ENCODE results near the gene RAD51B.

The RAD51B gene

GRCh38 chr14:68766299-68767247 lies 947.0 kb downstream of the RAD51B start:
- Histone ChIP-seq H3K79me2 (ENCODE audit: low read length) (no peaks in the 10 kb centered on the region), H3K9ac (ENCODE audit: low read length) (no peak overlapping the region), H3K4me2 (ENCODE audit: low read depth, low read length) (no peak overlapping the region), H4K20me1 (ENCODE audit: insufficient read depth, low read length) (no peaks in the 10 kb centered on the region), H3K27me3 (replicated peaks; ENCODE audit: insufficient read depth, low read length) (no peaks in the 10 kb centered on the region), H2AFZ (ENCODE audit: low read length) (no peak overlapping the region), H3K4me3 (ENCODE audit: low read length) (no peak overlapping the region), H3F3A (ENCODE audit: insufficient read depth, low read length) (no peaks in the 10 kb centered on the region), H3K9me3 (replicated peaks; ENCODE audit: insufficient read depth, low read length) (no peaks in the 10 kb centered on the region), H3K9me2 (replicated peaks; ENCODE audit: insufficient read depth, low read length) (no peaks in the 10 kb centered on the region), H3K27ac (ENCODE audit: low read length) (no peak overlapping the region), H3K36me3 (replicated peaks; ENCODE audit: insufficient read depth, low read length) (no peaks in the 10 kb centered on the region), H3K4me1 (ENCODE audit: low read length) (no peaks in the 10 kb centered on the region)
- DNase-seq: no peak
- TF ChIP-seq, protein P1, sequence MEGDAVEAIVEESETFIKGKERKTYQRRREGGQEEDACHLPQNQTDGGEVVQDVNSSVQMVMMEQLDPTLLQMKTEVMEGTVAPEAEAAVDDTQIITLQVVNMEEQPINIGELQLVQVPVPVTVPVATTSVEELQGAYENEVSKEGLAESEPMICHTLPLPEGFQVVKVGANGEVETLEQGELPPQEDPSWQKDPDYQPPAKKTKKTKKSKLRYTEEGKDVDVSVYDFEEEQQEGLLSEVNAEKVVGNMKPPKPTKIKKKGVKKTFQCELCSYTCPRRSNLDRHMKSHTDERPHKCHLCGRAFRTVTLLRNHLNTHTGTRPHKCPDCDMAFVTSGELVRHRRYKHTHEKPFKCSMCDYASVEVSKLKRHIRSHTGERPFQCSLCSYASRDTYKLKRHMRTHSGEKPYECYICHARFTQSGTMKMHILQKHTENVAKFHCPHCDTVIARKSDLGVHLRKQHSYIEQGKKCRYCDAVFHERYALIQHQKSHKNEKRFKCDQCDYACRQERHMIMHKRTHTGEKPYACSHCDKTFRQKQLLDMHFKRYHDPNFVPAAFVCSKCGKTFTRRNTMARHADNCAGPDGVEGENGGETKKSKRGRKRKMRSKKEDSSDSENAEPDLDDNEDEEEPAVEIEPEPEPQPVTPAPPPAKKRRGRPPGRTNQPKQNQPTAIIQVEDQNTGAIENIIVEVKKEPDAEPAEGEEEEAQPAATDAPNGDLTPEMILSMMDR (IDR thresholded peaks at IDR 0.05; ENCODE audit: low read length): no peak
- TF ChIP-seq EZH2 (optimal IDR thresholded peaks at IDR 0.05; ENCODE audit: low read depth, low read length) (no peak), EZH2phosphoT487 (IDR thresholded peaks at IDR 0.05; ENCODE audit: low read length) (no peak)

DNA sequence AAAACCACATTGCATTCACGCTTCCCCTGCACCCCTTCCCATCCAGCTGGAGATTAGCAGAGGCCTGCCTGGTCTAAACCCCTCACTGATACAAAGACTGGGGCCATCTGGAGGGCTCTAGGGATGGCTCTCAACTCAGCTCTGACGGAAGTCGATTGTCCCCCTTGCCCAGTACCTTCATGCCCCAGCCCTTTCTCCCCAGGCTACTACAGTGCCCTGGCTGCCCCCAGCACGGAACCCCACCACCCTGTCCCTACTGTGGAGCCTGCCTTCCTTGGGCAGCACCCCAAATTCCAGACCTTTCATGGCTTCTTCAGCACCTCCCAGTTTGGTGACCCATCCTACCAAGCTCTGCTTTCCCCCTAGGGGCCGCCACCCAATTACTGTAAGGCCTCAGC lies 947.7 kb downstream of the RAD51B start:
- Histone ChIP-seq H3K36me3 (replicated peaks; ENCODE audit: insufficient read depth, low read length) (no peaks in the 10 kb centered on the region), H3K9me2 (replicated peaks; ENCODE audit: insufficient read depth, low read length) (no peaks in the 10 kb centered on the region), H2AFZ (ENCODE audit: low read length) (no peak overlapping the region), H3K4me1 (ENCODE audit: low read length) (no peaks in the 10 kb centered on the region), H3K27me3 (replicated peaks; ENCODE audit: insufficient read depth, low read length) (no peaks in the 10 kb centered on the region), H3K4me3 (ENCODE audit: low read length) (no peak overlapping the region), H3K79me2 (ENCODE audit: low read length) (no peaks in the 10 kb centered on the region), H3F3A (ENCODE audit: insufficient read depth, low read length) (no peaks in the 10 kb centered on the region), H4K20me1 (ENCODE audit: insufficient read depth, low read length) (no peaks in the 10 kb centered on the region), H3K4me2 (ENCODE audit: low read depth, low read length) (no peak overlapping the region), H3K9ac (ENCODE audit: low read length) (no peak overlapping the region), H3K27ac (ENCODE audit: low read length) (no peak overlapping the region), H3K9me3 (replicated peaks; ENCODE audit: insufficient read depth, low read length) (no peaks in the 10 kb centered on the region)
- TF ChIP-seq EZH2phosphoT487 (IDR thresholded peaks at IDR 0.05; ENCODE audit: low read length) (no peak), EZH2 (optimal IDR thresholded peaks at IDR 0.05; ENCODE audit: low read depth, low read length) (no peak)
- TF ChIP-seq, protein P1 (IDR thresholded peaks at IDR 0.05; ENCODE audit: low read length): no peak
- DNase-seq: no peak

DNA sequence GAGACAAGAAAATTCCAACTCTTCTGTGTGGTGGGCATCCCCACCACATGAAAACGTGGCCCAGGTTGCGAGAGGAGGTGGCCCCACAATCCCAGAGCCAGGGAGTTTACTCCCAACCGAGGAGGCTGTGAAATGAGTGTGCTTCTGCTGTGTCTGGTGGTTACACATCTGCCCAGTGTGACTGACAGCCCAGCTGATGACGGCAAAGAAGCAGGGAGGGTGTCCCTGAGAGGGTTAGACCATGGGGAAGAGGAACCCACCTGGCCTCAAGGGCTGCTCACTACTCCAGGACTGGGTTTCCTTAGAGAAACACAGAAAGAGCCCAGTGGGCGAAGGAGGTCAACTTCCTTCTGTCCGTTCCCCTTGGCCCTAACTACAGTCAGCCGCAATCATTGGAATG lies 948.7 kb downstream of the RAD51B start:
- H3K27ac ChIP-seq (ENCODE audit: low read length): no peak overlapping the region
- no peak overlapping the region for H3K4me3 ChIP-seq (ENCODE audit: low read length)
- no peak for DNase-seq
- no peaks in the 10 kb centered on the region for H3K36me3 ChIP-seq (replicated peaks; ENCODE audit: insufficient read depth, low read length)
- H3K9me3 ChIP-seq (replicated peaks; ENCODE audit: insufficient read depth, low read length): no peaks in the 10 kb centered on the region
- H3K9ac ChIP-seq (ENCODE audit: low read length): no peak overlapping the region
- H3K27me3 ChIP-seq (replicated peaks; ENCODE audit: insufficient read depth, low read length): no peaks in the 10 kb centered on the region
- H3K9me2 ChIP-seq (replicated peaks; ENCODE audit: insufficient read depth, low read length): no peaks in the 10 kb centered on the region
- H2AFZ ChIP-seq (ENCODE audit: low read length): no peak overlapping the region
- H4K20me1 ChIP-seq (ENCODE audit: insufficient read depth, low read length): no peaks in the 10 kb centered on the region
- TF ChIP-seq, protein P1 (IDR thresholded peaks at IDR 0.05; ENCODE audit: low read length): no peak
- no peak for TF ChIP-seq EZH2 (optimal IDR thresholded peaks at IDR 0.05; ENCODE audit: low read depth, low read length)
- no peak for TF ChIP-seq EZH2phosphoT487 (IDR thresholded peaks at IDR 0.05; ENCODE audit: low read length)
- H3F3A ChIP-seq (ENCODE audit: insufficient read depth, low read length): no peaks in the 10 kb centered on the region
- no peaks in the 10 kb centered on the region for H3K79me2 ChIP-seq (ENCODE audit: low read length)
- H3K4me1 ChIP-seq (ENCODE audit: low read length): no peaks in the 10 kb centered on the region
- H3K4me2 ChIP-seq (ENCODE audit: low read depth, low read length): no peak overlapping the region
